Activated T-cell treated with anti-CD3 and anti-CD28 coated beads for 48 hours (primary cell): ENCODE measurements around the gene BHLHE23.
A peak's percentile ranks its signal among the peaks of the same experiment; 100 is the strongest.

Experiments
- DNase-seq: peaks from one replicate; pipeline ENCODE4 v3.0.0-alpha.2; 2020; ENCODE audit warnings: low read depth

Gene BHLHE23

DNA sequence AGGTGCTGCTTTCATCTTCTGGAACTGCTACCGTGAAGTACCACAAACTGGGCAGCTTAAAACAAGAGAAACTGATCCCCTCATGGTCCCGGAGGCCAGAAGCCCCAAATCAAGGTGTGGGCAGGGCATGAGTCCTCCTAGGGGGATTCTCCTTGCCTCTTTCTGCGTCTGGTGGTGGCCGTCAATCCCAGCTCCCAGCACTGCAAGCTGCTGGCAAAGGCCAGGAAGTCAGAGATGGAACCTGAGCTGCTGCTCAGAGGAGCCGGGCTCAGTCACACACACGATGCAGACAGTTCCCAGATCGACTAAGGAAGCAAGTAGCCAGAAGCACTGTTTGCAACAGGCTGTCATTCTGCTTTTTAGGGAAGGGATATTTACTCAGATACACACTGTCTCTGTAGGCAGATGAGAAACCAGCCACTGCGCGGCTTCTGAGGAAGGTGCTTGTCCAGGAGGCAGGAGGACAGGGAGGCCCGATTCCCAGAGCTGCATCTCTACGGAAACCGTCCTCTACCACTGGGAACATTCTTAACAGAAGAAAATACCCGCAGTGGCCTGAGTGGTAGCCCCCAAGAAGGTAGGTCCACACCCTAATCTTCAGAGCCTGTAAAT lies 15.5 kb downstream of the BHLHE23 start:
- DNase-seq: no peak

DNA sequence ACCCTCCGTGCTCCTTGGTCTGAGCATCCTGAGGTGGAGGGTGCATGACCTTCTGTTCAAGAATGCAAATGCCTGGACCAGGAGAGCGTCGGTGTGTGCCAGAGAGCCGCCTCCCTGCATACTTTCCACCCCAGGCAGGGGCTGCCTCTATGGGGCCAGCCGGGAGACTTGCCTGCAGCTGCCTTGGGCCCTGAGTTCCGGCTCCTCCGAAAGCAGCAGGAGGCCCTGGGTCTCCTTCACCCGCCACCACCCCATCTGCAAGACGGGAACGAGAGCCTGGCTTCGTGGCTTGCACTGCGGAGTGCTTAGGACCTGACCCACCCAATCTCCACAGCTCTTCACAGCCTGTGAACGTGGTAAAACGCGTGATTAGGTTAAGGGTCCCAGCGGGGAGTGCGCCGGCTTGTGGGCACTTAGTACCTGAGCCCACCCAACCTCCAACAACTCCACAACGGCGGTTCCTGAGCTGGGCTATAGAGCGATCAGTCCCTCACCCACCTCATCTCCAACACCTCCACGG lies 16.4 kb downstream of the BHLHE23 start:
- DNase-seq: no peak

DNA sequence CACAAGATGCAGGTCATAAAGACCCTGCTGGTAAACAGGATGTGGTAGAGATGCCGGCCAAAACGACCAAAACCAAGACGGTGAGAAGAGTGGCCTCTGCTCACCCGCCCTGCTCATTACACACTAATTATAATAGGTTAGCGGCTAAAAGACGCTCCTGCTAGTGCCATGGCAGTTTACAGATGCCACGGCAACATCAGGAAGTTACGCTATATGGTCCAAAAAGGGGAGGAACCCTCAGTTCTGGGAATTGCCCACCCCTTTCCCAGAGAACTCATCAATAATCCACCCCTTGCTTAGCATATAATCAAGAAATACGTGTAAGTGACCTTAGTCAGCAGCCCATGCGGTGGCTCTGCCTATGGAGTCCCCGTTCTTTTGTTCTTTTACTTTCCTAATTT lies 17.6 kb downstream of the BHLHE23 start:
- no peak for DNase-seq

DNA sequence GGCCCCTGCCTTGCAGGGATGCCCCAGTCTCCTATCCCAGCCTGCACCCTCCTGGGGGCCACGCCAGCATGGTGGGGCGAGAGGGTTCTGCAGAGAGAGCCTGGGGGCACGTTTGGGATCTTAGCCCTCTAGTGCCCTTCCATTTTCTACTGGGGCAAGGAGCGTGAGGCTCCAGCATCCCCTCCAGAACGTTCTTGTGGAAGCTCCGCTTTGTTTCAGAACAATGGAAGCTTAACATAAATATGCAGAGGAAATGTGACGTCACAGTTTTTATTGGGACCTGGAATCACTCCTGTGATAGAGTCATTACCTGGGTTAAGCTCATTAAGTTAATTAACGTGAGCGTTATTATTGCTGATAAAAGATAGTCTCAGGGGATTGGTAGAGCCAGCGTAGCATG lies 19.6 kb downstream of the BHLHE23 start:
- no peak for DNase-seq

DNA sequence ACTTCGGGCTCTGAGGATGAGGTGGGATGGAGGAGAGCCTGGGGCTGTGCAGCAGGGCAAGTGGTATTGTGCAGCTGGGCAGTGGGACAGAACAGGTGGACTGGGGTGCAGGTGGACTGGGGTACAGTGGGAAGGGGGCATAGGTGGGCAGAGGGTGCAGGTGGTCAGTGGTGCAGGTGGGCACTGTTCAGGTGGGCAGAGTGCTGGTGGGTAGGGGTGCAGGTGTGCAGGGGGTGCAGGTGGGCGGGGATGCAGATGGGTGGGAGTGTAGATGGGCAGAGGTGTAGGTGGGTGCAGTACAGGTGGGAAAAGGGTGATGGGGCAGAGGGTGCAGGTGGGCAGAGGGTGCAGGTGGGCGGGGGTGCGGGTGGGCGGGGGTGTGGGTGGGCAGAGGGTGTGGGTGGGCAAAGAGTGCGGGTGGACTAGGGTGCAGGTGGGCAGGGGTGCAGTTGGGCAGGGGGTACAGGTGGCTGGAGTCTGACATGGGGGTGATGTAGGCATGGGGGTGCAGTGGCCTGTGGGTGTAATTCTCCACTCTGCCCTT lies 20.4 kb downstream of the BHLHE23 start:
- no peak for DNase-seq

DNA sequence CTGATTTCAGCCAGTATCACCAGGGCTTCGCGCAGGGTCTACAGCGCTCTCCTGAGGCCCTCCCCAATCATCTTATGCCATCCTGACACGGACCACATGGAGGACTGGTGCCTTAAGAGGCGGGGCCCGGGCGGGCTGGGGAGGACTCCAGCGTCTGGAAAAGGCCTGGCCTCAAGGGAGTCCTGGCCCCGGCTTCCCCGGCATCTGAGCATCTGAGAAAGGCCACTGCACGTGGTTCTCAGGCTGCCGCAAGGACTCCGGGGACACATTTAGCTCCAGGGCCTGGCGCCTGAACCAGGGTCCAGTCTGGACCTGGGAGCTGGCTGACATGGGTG lies 21.4 kb downstream of the BHLHE23 start:
- no peak for DNase-seq

DNA sequence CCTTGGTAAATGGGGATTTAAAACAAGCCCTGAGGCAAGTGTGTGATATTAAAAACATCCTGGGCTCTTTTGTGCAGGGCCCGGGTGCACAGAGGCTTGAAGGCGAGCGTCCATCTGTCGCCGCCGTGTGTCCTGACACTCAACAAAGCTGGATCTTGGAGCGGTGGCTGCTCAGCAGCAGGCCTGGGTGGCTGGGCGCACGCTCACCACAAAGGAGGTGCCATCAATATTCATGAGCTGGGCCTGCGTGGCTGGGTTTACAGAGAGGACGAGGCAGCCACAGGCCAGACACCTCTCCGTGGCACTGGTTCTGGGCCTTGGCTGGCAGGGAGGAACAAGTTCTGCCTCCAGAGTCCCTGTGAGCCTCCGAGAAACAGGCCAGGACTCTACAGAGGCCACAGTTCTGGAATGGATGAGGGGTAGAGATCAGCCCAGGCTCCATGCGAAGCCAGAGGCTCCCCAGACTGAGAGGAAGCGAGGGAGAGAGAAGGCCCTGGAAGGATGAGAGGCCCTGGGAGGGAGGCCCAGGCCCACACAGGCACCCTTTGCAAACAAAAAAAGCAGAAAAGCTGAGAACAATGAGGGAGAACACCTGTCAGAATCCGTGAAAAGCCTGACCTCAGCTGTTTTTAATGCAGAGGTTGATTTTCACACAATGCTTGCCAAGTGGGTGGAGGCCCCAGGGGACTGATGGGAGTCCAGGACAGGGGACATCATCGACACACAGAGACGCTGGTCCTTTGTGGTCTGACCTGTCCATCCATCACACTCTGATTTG lies 21.9 kb downstream of the BHLHE23 start:
- no peak for DNase-seq

DNA sequence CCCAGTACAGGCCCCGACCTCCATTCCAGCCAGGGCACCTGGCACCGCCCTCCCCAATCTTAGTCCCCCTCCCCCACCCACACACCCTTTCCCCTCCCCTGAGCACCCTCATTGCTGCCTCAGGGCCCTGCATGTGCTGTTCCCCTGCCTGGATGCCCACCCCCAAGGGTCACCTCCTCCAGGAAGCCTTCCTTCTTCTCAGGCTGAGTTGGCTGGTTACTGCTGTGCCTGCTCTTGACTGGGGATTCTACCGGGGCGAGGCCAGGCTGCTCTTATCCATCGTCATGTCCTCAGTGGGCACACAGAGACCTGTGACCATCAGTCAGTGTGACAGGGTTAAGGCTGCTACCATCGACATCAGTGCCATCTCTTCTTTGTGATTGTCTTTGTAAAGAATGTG lies 23.6 kb downstream of the BHLHE23 start:
- no peak for DNase-seq

DNA sequence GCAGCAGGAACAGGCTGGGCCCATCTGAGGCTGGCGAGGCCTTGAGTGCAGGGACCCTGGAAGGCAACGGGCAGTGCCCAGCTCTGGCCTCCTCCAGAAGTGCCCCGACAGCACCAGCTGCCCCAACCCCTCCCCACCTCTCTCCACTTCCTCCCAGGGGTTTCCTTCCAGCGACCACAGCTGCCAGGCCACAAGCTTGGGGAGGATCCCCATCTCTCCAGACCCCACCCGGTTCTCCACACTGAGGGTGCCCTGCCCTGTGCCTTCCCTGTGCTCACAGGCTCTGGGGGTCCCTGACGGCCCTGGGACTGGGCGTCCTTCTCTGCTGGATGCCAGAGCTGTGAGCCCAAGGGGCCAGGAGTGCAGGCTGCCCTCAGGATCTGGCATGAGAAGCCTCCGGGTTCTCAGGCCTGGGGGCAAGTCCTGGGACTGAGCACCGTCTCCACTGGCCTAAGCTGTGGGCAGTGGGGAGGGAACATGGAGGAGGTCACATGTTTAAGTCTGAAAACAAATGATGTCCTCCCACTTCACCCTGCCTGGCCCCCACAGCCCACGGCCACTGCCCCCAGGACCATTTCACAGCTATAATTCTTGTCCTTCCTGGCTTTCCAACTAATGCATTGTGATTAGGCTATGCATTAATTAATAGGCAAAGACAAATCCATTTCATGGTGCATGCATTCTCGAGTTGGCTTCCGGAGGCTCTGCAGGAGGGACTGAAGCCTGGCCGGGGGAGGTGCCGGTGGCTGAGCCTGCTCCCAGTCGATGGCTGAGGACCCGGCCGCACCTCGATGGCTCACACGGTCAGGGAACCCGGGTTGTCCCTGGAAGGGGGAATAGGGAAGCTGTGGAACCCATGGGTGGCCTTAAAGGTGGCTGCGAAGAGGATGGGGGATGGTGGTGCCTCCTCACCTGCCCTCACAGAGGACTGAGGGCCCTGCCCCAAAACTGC lies 24.4 kb downstream of the BHLHE23 start:
- DNase-seq: no peak

DNA sequence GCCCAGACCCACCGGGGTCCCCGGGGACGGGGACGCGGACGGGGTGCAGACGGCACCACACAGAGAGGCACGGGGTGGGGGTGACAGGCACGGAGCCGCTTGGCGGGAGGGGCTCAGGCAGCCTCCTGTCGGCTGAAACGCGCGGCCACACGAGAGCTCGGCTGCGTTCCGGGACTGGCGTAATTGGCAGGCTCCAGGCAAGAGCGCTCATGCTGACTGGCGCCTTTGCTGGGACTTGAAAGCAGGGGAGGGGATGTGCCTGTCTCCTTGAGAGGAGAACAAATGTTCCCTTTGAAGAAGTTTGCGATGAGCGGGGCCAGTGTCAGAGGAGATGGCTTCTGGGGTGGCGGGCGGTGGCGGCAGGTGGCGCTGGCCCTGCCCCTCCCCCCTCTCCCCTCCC lies 25.8 kb downstream of the BHLHE23 start:
- peak; percentile 25 for DNase-seq

DNA sequence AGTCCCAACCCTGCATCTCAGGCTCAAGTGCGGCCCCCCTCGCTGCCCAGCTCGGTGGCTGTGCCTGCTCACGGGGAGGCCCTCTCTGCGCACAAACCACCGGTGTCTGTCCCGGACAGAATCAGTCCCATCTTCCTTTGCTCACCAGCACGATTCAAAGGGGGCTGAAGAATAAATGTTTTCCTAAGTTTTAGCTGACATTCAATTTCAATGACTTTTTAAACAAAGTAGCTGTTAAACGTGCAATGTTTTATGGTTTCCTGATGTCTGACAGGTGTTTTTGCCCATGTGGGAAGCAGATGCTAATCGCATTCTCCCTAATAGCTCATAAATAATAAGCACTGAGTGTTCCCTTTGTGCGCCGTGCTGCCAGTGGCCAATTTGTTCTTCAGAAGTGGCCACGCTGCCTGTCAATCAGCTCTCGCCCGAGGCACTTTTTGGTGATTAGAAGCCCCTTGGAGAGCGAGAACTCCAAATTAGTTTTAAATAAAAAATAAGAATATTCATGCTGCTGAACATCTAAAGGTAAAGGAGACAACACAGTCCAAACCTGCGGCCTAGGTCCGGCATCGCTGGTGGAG lies 26.3 kb downstream of the BHLHE23 start:
- DNase-seq: no peak

DNA sequence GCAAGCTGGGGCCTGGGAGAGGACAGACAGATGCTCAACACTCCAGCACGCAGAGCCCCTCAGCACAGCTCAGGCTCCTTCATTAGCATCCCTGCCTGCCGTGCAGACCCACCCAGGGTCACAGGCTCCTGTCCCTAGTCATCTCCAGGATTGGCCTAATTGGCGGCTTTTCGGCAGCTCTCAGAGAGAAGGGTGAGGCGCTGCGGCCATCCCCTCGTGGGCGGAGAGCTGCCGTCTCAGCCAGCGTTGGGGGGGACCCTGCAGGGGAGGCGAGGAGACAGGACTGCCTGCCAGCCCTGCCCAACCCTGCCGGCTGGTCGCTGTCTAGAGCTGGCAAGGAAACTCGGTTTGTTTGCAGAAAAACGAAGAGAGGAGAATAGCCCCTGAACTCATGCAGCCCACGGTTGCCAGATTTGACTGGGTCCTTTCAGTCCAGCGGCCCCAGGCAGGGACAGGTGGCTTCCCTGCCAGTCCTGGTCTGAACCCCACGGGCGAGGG lies 26.8 kb downstream of the BHLHE23 start:
- no peak for DNase-seq

DNA sequence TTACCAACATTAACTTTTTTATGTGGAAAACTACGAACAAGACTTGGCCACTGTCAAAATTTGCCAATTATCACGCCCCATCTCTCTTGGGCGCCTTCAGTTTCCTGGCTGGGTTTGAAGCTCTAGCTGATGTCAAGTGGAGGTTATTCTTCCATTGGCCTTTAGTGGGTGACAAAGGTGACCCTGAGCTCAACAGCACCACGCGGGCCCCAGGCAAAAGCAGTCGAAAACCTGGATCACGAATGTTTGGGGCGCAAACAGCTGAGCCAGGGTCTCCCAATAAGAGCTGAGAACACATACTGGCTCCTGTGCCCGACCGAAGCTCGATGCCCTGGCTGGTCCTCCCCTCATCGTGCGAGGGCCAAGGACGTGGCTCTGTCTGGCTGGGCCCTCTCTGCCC lies 27.5 kb downstream of the BHLHE23 start:
- no peak for DNase-seq

DNA sequence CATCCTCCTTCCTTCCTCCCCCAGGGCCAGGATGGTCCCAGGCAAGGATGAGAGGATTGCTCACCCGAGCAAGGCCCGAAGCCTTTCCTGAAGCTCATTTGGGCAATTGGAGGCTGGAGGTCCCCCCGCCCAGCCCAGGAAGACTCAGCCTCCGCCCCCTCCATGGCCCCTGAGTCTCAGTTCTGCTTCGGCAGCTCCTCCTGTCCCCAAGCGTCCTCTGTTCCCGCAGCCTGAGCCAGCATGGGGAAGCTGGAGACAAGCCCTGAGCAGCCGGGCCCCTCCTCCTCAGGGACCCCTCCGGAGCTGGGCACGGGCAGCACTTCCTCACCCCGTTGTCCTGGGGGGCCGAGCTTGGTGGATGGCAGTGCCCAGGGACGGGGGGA lies 28.2 kb downstream of the BHLHE23 start:
- DNase-seq: no peak

DNA sequence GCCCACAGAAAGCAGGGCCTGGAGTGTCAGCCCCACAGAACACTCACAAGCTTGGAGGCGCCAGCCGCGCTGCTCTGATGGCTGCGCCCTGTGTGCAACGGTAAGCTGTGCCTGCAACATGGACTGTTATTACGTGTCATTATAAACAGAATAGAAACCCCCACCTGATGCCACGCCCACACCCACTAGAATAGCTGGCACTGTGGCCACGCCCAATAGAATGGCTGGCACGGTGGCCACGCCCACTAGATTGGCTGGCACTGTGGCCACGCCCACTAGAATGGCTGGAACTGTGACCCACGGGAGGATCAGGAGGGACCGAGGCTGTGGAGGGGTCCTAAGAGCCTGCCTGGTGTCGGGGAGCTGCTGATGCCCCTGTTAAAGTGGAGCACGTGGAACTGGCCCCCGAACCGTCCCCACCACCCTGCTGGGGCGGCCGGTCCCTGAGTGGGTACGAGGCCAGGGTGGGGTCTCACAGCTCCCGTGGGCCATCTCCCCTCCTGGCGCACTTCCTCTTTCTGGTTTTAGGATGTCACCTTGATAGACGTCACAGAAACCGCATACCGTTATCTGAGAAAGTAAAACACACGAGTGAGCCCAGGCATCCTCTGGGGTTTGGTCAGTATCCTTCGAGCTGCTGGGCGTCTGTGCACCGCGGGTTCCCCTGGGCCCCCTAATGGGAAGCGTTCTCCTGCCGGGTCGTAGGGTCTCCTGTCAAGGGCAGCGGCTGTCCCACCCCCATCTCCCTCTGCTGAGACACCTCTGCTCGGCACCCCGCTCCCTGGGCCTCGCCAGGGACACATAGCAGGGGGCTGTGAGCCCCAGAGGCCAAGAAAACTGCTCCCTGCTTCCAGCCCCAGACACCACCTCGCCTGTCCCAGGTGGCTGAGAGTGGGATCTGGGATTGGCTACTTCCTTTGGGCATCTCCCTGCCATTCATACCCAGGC lies 28.9 kb downstream of the BHLHE23 start:
- DNase-seq: peak; percentile 65

DNA sequence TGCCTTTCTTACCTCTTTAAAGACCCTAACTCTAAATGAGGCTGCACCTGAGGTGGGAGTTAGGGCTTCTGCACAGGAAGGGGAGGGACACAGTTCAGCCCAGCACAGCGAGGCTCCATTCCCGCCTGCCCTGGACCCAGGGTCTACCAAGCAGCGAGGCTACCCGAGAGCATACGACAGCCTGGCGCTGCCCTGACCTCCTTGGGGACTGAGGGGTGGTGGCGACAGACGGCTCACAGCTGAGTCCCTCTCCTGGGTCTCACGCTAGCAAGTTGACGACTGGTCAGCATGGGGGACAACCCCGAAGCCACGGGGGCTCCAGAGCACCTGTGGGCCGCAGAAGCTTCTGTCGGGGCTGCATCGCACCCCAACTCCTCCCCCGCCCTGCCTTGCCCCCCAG lies 29.9 kb downstream of the BHLHE23 start:
- no peak for DNase-seq

DNA sequence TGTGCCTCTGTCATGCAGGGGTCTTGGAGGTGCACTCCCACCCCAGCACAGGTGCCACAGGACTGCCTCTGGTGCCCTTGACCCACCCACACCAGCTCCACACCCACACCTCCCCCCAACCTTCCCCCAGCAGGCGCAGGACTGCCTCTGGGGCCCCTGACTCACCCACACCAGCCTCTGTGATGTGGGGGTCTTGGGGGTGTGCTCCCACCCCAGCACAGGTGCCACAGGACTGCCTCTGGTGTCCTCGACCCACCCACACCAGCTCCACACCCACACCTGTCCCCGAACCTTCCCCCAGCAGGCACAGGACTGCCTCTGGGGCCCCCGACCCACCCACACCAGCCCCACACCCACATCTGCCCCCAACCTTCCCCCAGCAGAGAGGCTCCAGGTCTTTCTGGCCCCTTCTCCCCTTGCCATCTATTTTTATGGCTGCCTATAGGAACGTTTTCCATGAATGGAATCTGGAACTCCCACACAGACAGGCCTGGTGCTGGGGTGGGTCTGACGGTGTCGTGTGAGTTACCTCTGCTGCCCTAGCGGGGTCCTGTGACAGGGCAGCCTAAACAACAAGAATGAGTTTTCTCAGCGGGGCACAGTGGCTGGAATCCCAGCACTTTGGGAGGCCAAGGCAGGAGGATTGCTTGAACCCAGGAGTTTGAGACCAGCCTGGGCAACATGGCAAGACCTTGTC lies 30.8 kb downstream of the BHLHE23 start:
- DNase-seq: no peak

DNA sequence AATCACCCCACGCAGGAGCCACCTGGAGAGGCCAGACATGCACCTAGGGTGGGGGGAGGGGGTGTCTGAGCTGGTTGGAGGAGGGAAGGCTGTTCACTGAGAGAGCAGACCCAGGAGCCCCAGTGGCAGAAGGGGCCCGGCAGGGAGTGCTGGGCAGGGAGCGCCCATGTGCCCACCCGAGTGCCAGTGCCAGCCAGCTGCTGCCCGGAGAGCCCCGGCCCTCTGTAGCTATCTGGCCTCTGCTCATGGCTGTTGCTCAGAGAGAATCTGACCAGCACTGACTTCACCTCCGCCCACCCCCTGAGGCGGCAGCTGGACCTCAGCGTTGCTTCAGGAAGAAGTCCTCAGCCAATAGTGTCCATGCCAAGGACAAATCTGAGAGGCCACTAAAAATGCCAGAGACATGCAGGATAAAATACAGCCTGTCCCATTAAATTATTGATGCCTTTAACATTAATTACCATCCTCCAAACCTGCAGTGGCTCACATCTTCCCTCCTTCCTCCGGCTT lies 31.5 kb downstream of the BHLHE23 start:
- DNase-seq: no peak

DNA sequence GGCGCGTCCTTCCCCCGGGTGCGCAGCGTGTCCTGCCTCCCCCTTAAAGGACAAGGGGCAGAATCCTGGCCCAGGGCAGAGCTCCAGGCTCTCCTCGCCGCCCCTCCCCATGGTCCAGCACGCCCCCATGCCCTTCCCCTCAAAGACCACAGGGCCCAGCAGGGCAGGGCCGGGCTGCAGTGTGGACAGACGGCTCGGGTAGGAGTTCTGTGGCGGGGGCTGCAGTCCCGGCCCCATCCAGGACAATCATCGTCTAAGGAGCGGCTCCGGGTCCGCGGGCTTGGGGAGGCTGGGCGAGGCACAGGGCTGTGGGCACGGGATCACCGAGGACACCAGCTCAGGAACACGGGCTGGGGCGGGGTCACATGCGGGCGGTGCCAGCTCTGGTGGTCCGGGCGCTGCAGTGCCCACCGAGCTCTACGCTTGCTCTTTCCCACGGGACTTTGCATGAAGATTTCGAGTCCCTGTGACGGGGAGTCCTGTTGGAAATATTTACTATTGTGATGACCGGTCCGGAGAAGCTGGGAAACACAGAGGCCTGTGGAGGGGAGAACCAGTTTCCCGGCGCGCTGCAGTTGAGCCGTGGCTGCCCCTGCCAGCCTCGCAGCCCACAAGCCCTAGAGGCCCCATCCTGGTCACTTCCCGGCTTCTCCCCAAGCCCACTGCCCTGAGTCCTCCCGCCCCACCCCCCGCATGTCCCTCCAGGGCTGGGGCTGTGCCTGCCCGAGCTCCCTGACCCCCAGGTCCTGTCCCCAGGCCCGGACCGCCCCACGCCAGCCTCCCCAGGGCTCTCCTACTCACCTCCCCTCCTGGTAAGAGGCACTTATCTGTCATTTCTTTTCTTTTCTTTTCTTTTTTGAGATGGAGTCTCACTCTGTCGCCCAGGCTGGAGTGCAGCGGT lies 33.7 kb downstream of the BHLHE23 start:
- no peak for DNase-seq
